ENCODE data around the gene ARHGEF10L. TPM values are rescaled to one million over a fixed set of nuclear protein-coding genes. Genes with fewer than 3 reads are reported as not detected.
"Not testable (repeated sequence)": the region's sequence is repeated elsewhere in the genome, so short reads cannot be mapped to it uniquely, and the experiment has no call there.

The ARHGEF10L gene
- total RNA-seq, 2 donors from 2014 or later = not detected

GRCh38 chr1:17617787-17618557, 78.5 kb downstream of the ARHGEF10L start:
- Mint-ChIP-seq H3K4me1 (ENCODE audit: low read depth in 2 of 2) (no peaks in the 10 kb centered on the region), H3K9me3 (no peaks in the 10 kb centered on the region), H3K27ac (no peak overlapping the region), H3K27me3 (peaks cover 9 to 10% of the 10 kb centered on the region in 2 donors), H3K36me3 (no peaks in the 10 kb centered on the region), H3K4me3 (no peak overlapping the region)
- ATAC-seq = no peak
- no peak for DNase-seq (ENCODE audit: low spot score)

- Mint-ChIP-seq H3K36me3 (no peaks in the 10 kb centered on the region), H3K9me3 (no peaks in the 10 kb centered on the region), H3K4me1 (ENCODE audit: low read depth in 2 of 2) (no peaks in the 10 kb centered on the region), H3K4me3 (no peak overlapping the region), H3K27me3 (peaks cover 7 to 10% of the 10 kb centered on the region in 2 donors), H3K27ac (no peak overlapping the region)
- ATAC-seq (no peak), DNase-seq (ENCODE audit: low spot score) (no peak)
These were observed 79.2 kb downstream of the ARHGEF10L start for GRCh38 chr1:17618558-17619247.

- DNase-seq (ENCODE audit: low spot score) (no peak), ATAC-seq (no peak)
- Mint-ChIP-seq H3K27me3 (peaks cover 7 to 10% of the 10 kb centered on the region in 2 donors), H3K9me3 (no peaks in the 10 kb centered on the region), H3K4me3 (no peak overlapping the region), H3K27ac (no peak overlapping the region), H3K36me3 (no peaks in the 10 kb centered on the region), H3K4me1 (ENCODE audit: low read depth in 2 of 2) (no peaks in the 10 kb centered on the region)
These were observed 81.0 kb downstream of the ARHGEF10L start for GRCh38 chr1:17620448-17620847.

GRCh38 chr1:17621691-17622090, 82.2 kb downstream of the ARHGEF10L start:
- H3K9me3 Mint-ChIP-seq = no peaks in the 10 kb centered on the region
- H3K4me1 Mint-ChIP-seq (ENCODE audit: low read depth in 2 of 2) = no peaks in the 10 kb centered on the region
- H3K36me3 Mint-ChIP-seq = no peaks in the 10 kb centered on the region
- H3K4me3 Mint-ChIP-seq = no peak overlapping the region
- H3K27ac Mint-ChIP-seq = no peak overlapping the region
- ATAC-seq (no peak), DNase-seq (ENCODE audit: low spot score) (no peak)
- H3K27me3 Mint-ChIP-seq = peaks cover 7% of the 10 kb centered on the region in 2 donors

GRCh38 chr1:17622823-17623222, 83.3 kb downstream of the ARHGEF10L start:
- no peak for ATAC-seq
- Mint-ChIP-seq H3K36me3 (no peaks in the 10 kb centered on the region), H3K4me1 (ENCODE audit: low read depth in 2 of 2) (no peaks in the 10 kb centered on the region), H3K9me3 (no peaks in the 10 kb centered on the region), H3K4me3 (no peak overlapping the region), H3K27me3 (peaks cover 7% of the 10 kb centered on the region in 2 donors), H3K27ac (no peak overlapping the region)
- DNase-seq (ENCODE audit: low spot score) = no peak

GRCh38 chr1:17624611-17625233, 85.2 kb downstream of the ARHGEF10L start:
- Mint-ChIP-seq H3K9me3 (no peaks in the 10 kb centered on the region), H3K4me1 (ENCODE audit: low read depth in 2 of 2) (no peaks in the 10 kb centered on the region), H3K36me3 (no peaks in the 10 kb centered on the region), H3K4me3 (no peak overlapping the region), H3K27me3 (peaks cover 0 to 4% of the 10 kb centered on the region in 2 donors), H3K27ac (no peak overlapping the region)
- DNase-seq (ENCODE audit: low spot score) = no peak
- no peak for ATAC-seq

DNA sequence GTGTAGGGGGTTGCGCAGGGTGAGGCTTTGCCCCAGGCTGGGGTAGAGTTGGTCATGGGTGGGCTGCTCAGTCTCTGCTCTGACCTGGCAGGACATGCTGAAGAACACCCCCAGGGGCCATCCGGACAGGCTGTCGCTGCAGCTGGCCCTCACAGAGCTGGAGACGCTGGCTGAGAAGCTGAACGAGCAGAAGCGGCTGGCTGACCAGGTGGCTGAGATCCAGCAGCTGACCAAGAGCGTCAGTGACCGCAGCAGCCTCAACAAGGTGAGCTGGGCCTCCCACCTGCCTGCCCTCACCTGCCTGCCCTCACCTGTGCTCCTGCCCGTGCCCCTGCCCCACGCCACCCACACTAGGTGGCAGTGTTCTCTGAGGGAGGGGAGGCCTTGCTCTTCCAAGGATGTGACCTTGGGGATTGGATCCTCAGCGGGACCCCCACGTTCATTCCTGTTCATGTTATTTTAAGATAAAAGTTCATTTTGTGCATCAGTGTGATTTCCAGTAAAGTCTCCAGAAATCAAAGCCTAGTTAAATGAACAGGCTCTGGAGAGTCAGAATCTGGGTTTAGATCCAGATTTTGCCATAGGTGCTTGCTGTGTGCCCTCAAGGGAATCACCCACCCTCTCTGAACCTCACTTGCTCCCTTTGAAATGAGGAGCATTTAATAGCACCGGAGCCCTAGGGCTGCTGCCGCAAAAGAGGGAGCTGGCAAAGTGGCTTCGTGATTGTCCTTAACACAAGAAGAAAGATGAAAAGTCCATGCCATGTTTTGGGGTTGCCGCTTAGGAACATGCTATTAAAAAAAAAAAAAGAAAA, 87.9 kb downstream of the ARHGEF10L start:
- H3K27me3 Mint-ChIP-seq = no peaks in the 10 kb centered on the region
- H3K36me3 Mint-ChIP-seq = no peaks in the 10 kb centered on the region
- no peaks in the 10 kb centered on the region for H3K9me3 Mint-ChIP-seq
- ATAC-seq (no peak), DNase-seq (ENCODE audit: low spot score) (no peak)
- H3K4me1 Mint-ChIP-seq (ENCODE audit: low read depth in 2 of 2) = no peaks in the 10 kb centered on the region
- H3K27ac Mint-ChIP-seq = no peak overlapping the region
- no peak overlapping the region for H3K4me3 Mint-ChIP-seq

- H3K4me3 Mint-ChIP-seq; H3K27me3 Mint-ChIP-seq; H3K36me3 Mint-ChIP-seq; H3K9me3 Mint-ChIP-seq; ATAC-seq; H3K4me1 Mint-ChIP-seq (ENCODE audit: low read depth in 2 of 2); DNase-seq (ENCODE audit: low spot score); H3K27ac Mint-ChIP-seq: not testable (repeated sequence)
These were observed 89.5 kb downstream of the ARHGEF10L start for GRCh38 chr1:17629046-17629445.

GRCh38 chr1:17629460-17629859, 90.0 kb downstream of the ARHGEF10L start:
- no peak for ATAC-seq
- Mint-ChIP-seq H3K27me3 (no peaks in the 10 kb centered on the region), H3K4me3 (no peak overlapping the region), H3K27ac (no peak overlapping the region), H3K36me3 (no peaks in the 10 kb centered on the region), H3K9me3 (no peaks in the 10 kb centered on the region), H3K4me1 (ENCODE audit: low read depth in 2 of 2) (no peaks in the 10 kb centered on the region)
- DNase-seq (ENCODE audit: low spot score) = no peak

- Mint-ChIP-seq H3K36me3 (no peaks in the 10 kb centered on the region), H3K4me1 (ENCODE audit: low read depth in 2 of 2) (no peaks in the 10 kb centered on the region), H3K27ac (no peak overlapping the region), H3K9me3 (no peaks in the 10 kb centered on the region), H3K4me3 (no peak overlapping the region), H3K27me3 (no peaks in the 10 kb centered on the region)
- DNase-seq (ENCODE audit: low spot score) (no peak), ATAC-seq (no peak)
These were observed 90.7 kb downstream of the ARHGEF10L start for GRCh38 chr1:17630048-17630830.

- Mint-ChIP-seq H3K27me3 (no peaks in the 10 kb centered on the region), H3K27ac (no peak overlapping the region), H3K4me1 (ENCODE audit: low read depth in 2 of 2) (no peaks in the 10 kb centered on the region), H3K9me3 (no peaks in the 10 kb centered on the region), H3K36me3 (no peaks in the 10 kb centered on the region), H3K4me3 (no peak overlapping the region)
- no peak for DNase-seq (ENCODE audit: low spot score)
- no peak for ATAC-seq
These were observed 91.5 kb downstream of the ARHGEF10L start for GRCh38 chr1:17630986-17631385.

DNA sequence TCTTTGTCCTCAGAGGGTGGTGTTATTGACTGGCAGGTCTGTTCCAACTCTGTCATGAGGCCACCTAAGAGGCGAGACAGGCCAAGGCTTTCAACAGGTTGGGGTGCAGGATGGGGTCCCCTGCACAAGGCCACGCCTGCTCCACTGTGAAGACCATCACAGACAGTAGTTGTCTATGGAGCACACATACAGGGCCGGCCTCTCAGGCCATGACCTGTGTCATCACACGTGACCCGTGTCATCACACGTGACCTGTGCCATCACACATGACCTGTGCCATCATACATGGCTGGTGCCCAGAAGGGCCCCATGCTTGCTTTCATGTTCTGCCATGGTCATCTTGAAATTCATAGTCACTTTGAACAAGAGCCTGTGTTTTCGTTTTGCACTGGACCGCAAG, 91.9 kb downstream of the ARHGEF10L start:
- no peak for ATAC-seq
- no peaks in the 10 kb centered on the region for H3K27me3 Mint-ChIP-seq
- no peaks in the 10 kb centered on the region for H3K9me3 Mint-ChIP-seq
- H3K27ac Mint-ChIP-seq = no peak overlapping the region
- DNase-seq (ENCODE audit: low spot score) = no peak
- H3K36me3 Mint-ChIP-seq = no peaks in the 10 kb centered on the region
- no peak overlapping the region for H3K4me3 Mint-ChIP-seq
- H3K4me1 Mint-ChIP-seq (ENCODE audit: low read depth in 2 of 2) = no peaks in the 10 kb centered on the region

DNA sequence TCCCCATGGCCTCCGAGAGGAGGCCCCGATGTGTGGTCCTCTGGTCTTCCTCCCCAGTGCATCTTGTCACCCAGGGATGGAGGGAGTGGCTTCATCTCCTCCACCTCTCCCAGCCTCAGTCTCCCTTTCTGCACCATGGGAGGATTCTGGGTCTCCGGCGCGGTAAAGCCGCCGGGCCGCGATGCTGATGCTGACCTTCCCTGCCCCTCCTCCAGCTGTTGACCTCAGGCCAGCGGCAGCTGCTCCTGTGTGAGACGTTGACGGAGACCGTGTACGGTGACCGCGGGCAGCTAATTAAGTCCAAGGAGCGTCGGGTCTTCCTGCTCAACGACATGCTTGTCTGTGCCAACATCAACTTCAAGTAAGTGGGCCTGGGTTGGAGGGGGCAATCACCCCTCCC, 92.6 kb downstream of the ARHGEF10L start:
- H3K27me3 Mint-ChIP-seq = no peaks in the 10 kb centered on the region

More for the DNA sequence above, 92.6 kb downstream of the ARHGEF10L start:
- Mint-ChIP-seq H3K4me1 (ENCODE audit: low read depth in 2 of 2) (no peaks in the 10 kb centered on the region), H3K4me3 (no peak overlapping the region), H3K36me3 (no peaks in the 10 kb centered on the region), H3K9me3 (no peaks in the 10 kb centered on the region), H3K27ac (no peak overlapping the region)
- no peak for ATAC-seq
- DNase-seq (ENCODE audit: low spot score) = no peak
